Measurements from ENCODE around the gene ART3.

Gene ART3

GRCh38 chr4:76074993-76075600 is 588 bp downstream of the ART3 start:
- no peak for DNase-seq (ENCODE audit: low read depth, low spot score)
- no peak overlapping the region for H3K4me3 ChIP-seq (ENCODE audit: low read depth, low read length)
- in situ Hi-C loops (cut with HindIII; ENCODE audit: low sequenced_read_pairs) = no loop called here
- TF ChIP-seq, protein P1, sequence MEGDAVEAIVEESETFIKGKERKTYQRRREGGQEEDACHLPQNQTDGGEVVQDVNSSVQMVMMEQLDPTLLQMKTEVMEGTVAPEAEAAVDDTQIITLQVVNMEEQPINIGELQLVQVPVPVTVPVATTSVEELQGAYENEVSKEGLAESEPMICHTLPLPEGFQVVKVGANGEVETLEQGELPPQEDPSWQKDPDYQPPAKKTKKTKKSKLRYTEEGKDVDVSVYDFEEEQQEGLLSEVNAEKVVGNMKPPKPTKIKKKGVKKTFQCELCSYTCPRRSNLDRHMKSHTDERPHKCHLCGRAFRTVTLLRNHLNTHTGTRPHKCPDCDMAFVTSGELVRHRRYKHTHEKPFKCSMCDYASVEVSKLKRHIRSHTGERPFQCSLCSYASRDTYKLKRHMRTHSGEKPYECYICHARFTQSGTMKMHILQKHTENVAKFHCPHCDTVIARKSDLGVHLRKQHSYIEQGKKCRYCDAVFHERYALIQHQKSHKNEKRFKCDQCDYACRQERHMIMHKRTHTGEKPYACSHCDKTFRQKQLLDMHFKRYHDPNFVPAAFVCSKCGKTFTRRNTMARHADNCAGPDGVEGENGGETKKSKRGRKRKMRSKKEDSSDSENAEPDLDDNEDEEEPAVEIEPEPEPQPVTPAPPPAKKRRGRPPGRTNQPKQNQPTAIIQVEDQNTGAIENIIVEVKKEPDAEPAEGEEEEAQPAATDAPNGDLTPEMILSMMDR (IDR thresholded peaks at IDR 0.05; ENCODE audit: low read depth, low read length) = no peak

- in situ Hi-C loops (cut with HindIII; ENCODE audit: low sequenced_read_pairs) = no loop called here
- peak; percentile 5 for DNase-seq (ENCODE audit: low read depth, low spot score)
- TF ChIP-seq, protein P1 (IDR thresholded peaks at IDR 0.05; ENCODE audit: low read depth, low read length) = no peak
- no peak overlapping the region for H3K4me3 ChIP-seq (ENCODE audit: low read depth, low read length)
Observed at GRCh38 chr4:76078033-76078613, 3.6 kb downstream of the ART3 start.

DNA sequence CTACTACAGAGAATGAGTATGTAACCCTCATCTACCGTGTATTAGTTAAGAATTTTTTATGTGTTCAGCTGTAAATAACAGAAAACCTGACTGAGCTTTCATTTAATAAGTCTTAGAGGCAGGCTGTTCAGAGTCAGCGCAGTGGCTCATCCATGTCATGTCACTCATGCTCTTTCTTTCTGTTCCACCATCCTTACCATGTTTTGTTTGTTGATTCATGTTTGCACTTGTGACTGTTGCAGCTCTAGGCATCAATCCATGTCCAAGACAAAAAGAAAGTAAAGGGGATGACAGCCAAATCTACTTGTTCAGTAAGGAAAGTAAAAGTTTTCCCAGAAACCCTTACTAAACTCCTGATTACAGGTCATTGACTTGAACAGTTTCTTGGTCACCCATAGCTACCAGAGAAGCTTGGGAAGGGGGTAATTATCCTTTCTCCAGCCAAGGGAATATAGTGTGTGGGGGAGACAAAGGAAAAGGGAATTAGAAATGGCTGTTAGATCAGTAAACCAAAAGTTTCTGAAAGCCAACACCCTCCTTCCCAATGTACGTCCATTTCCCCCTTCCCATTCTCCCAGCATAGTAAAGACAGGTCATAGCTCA is 9.0 kb downstream of the ART3 start:
- TF ChIP-seq, protein P1 (IDR thresholded peaks at IDR 0.05; ENCODE audit: low read depth, low read length) = no peak
- DNase-seq (ENCODE audit: low read depth, low spot score) = no peak
- in situ Hi-C loops (cut with HindIII; ENCODE audit: low sequenced_read_pairs) = no loop called here
- H3K4me3 ChIP-seq (ENCODE audit: low read depth, low read length) = no peak overlapping the region

DNA sequence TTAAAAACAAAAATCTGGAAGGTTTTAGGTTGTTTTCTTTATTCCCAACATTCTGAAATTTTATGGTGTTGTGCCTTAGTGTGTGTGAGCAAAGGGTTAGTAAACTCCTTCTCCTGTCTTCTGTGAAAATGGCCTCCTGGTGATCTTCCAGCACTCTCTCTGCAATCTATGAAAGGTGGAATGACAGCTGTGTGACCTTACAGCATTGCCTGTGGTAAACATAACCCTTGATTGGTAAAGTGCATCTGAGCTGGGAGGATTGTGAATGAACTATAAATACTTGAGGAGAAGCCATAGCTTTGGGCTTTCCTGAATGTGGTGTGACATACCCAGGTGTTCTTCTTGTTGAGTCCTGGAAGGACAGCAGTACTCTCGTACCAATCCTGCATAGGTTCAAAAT is 10.0 kb downstream of the ART3 start:
- H3K4me3 ChIP-seq (ENCODE audit: low read depth, low read length) = no peak overlapping the region
- in situ Hi-C loops (cut with HindIII; ENCODE audit: low sequenced_read_pairs) = no loop called here
- DNase-seq (ENCODE audit: low read depth, low spot score) = no peak
- TF ChIP-seq, protein P1 (IDR thresholded peaks at IDR 0.05; ENCODE audit: low read depth, low read length) = no peak

DNA sequence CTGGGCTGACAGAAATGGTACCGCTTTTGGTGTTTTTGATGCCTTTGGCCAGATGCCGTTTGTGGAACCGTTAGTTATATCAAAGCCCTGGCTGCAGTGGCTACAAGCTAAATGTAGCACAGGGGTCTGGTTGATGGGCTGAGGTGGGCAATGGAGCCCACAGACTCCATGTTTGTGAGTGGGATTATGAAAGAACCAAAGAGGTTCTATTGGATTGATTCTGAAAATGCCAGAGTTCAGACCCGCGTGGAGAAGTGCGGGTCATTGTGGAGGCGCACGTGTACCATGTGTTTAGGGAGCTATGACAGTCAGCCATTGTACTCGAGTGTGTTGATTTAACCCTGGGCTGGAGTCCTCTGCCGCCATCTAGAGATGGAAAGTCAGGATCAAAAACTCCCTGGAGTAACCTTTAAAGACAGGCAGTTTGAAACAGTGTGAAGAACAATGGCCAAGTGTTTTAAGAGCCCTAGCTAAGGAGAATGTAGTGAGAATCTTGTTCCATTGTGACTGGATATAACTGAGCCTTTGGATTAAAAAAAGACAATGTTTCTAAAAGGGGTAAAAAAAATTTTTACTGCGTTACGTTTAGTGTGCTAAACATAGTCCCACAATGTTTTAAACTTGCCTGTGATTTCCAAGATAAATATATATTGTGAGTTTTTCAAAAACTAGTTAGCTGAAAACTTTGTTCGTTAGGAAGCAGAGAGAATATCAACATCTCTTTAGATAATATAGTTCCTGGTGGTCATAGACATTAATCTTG is 12.7 kb downstream of the ART3 start:
- in situ Hi-C loops (cut with HindIII; ENCODE audit: low sequenced_read_pairs) = no loop called here
- H3K4me3 ChIP-seq (ENCODE audit: low read depth, low read length) = no peak overlapping the region
- TF ChIP-seq, protein P1 (IDR thresholded peaks at IDR 0.05; ENCODE audit: low read depth, low read length) = peak; percentile 66
- peak; percentile 53 for DNase-seq (ENCODE audit: low read depth, low spot score)

DNA sequence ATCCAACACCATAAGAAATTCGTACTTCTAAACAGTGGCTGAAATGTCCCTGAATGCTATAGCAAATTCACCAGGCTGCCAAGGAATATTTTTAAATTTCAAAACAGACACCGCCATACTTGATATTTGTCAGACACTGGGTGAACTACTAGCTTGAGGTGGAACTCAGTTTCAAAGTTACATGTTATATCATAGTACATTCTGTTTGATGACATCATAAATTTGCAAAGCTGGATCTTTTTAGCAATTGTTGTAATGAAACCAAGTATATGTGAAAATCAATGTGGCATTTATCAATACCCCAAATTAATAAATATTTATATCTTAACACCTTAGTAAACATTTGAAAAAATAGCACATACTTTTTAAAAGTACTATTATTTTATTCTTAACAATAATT is 14.2 kb downstream of the ART3 start:
- in situ Hi-C loops (cut with HindIII; ENCODE audit: low sequenced_read_pairs) = no loop called here
- no peak overlapping the region for H3K4me3 ChIP-seq (ENCODE audit: low read depth, low read length)
- DNase-seq (ENCODE audit: low read depth, low spot score) = no peak
- TF ChIP-seq, protein P1 (IDR thresholded peaks at IDR 0.05; ENCODE audit: low read depth, low read length) = no peak
